Lower leg skin (tissue), 3 donors: ENCODE results near the gene STPG2.

Experiments
- CTCF ChIP-seq, 3 donors: fragments of 450-650 bp; IDR thresholded peaks; one replicate each; pipeline ENCODE4 v1.5.1; 2016; ENCODE audit warnings: antibody characterized with exemption in 3 of 3, mild to moderate bottlenecking in 3 of 3, moderate library complexity in 2 of 3
- POLR2A ChIP-seq, 2 donors: fragments of 450-650 bp; IDR thresholded peaks; one replicate each; pipeline ENCODE4 v1.6.1; 2016 to 2017; ENCODE audit warnings: antibody characterized with exemption in 2 of 2, mild to moderate bottlenecking in 1 of 2, moderate library complexity in 1 of 2

- TF ChIP-seq POLR2A (IDR thresholded peaks at IDR 0.05) (no peak), CTCF (IDR thresholded peaks at IDR 0.05) (no peak)
Measured at GRCh38 chr4:97912156-97912555, 231.1 kb downstream of the STPG2 start.
